ENCODE results near the gene C3.

C3 gene

DNA sequence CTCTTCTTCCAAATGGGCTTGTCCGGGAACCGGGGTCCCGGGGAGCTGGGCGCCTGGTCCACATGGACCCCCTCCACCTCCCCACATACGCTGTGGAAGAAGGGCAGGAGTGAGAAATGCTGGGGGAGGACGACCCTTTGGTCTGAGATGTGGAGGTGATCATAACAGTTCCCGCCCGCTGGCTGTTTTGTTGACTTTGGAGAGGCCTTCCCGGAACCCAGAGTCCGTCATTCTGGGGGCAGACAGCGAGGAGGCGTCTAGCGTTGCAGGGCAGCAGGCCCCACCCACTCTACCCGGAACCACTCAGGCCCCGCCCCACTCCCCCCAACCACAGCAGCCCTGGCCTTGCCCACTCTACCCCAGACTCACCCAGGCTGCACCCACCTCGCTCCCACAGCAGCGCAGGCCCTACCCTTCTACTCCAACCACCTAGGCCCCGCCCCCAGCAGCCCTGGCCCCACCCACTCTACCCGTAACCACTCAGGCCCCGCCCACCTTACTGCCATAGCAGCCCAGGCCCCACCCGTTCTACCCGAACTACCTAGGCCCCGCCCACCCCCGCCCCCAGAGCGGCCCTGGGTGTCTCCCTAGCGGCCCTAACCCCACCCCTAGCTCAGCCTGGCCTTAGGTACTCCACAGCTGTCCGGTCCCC, 9.8 kb upstream of the C3 start:
- peak; percentile 77 for DNase-seq

DNA sequence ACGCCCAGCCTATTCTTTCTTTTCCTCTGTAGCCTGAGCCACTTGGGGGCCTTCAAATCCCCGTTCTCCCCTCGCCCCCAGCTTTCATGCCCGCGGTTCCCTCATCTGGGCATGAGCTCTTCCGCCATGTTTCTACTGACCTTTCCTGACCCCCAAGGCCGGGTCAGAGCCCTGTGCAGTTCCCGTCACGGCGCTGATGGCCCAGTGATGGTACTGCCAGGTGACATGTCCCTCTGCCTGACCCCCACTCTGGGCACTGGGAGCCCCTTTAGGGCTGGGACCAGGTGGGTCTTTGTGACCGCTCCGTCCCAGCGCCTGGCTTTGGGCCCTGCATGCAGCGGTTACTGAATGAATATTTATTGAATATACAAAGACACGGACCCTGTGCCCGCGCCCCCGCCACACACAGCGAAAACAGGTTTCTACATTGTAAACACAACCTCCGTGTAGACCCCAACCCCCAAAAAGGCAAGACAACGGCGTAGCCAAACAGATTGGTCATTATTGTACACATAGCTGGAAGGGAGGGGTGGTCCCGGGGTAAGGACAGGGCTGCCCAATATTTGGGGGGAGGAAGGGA, 9.2 kb upstream of the C3 start:
- no peak for DNase-seq

- no peak for DNase-seq
These were observed 7.9 kb upstream of the C3 start for GRCh38 chr19:6728346-6728745.

DNA sequence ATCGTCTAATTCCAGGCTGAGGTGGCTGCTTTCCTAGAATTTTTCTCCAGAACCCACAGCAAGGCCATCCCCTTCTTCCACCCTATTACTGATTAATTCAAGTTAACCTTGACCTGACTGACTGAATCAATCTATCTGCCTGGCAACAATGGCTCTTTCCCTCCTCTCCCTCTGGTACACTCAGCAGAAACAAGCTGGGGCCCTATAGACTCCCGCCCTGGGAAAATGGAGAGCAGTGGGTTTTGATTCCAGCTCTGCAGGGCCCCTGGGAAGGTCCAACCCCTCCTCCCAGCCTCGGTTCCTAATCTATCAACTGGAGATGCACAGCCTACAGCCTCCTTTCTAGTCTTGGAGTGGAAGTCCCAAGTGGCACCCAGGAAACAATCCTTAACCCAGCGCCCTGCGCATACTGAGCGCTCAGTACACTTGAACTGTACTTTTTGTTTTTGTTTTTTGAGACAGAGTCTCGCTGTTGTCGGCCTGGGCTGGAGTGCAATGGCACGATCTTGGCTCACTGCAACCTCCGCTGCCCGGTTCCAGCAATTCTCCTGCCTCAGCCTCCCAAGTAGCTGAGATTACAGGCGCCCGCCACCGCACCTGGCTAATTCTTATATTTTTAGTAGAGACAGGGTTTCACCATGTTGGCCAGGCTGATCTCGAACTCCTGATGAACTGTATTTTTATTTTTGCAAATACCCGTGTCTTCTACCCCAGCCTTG, 5.2 kb upstream of the C3 start:
- no peak for DNase-seq

DNA sequence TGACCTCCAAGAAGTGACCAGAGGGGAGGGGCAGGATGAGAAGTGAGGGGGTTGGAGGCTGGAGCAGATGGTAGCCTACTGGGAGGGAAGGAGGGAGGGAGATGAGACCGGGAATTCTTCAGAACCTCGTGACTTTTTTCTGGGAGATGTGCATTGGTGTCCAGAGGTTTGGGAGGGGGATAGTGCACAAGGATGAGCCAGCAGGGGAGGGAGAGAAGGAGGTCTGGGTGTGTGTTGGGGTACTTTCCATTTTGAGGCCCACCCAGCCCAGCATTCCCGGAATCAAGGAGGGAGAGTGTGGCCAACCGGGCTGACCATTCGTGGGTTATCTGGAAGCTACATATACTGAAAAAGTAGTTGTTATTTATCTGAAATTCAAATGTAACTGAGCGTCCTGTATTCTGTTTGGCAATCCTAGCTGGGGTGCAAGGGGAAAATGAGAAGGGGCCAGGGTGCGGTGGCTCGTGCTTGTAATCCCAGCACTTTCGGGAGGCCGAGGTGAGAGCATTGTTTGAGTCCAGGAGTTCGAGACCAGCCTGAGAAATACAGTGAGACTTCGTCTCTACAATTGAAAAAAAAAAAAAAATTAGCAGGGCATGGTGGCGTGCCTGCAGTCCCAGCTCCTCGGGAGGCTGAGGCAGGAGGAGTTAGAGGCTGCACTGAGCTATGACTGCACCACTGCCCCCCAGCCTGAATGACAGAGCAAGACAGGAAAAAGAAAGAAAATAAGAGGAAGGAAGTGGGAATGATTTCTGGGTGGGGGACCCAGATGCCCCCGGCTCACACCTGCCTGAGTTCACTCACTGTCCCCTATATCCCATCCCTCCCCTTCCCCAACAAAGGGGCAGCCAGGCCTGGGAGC, 4.4 kb upstream of the C3 start:
- no peak for DNase-seq

GRCh38 chr19:6723738-6724137, 3.3 kb upstream of the C3 start:
- no peak for DNase-seq

DNA sequence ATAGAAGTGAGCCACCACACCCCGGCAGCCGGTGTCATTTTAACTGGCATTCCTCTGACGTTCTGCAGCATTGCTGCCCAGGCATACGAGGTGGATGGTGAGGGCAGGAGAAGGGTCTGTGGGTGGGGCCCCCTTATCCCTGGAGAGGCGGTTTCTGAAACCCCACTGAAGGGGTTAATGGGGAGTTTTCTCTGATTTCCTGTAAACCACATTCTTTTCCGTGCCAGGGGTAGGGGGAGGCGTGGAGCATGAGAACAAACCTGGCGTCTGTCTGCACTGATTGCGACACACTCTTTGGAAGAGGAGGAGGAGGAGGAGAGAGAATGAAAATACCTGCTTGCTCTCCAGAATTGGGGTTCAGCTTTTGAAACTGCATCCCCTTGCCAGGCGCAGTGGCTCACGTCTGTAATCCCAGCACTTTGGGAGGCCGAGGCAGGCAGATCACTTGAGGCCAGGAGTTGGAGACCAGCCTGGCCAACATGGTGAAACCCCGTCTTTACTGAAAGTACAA, 2.7 kb upstream of the C3 start:
- no peak for DNase-seq

DNA sequence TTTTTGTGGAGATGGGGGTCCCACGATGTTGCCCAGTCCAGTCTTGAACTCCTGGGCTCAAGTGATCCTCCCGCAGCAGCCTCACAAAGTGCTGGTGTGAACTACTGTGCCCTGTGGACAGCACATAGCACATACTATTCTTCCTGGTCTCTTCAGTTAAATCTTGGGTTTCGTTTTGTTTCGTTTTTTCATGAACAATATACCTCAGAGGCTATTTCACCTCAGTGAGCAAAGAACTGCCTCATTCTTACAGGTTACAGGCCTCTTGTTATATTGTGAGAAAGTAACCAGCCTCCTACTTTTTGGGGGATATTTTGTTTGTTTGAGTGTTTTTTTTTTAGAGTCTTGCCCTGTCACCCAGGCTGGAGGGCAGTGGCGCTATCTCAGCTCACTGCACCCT, 1.3 kb upstream of the C3 start:
- DNase-seq, result no peak

- no peak for DNase-seq
These were observed 656 bp upstream of the C3 start for GRCh38 chr19:6721138-6721474.

DNA sequence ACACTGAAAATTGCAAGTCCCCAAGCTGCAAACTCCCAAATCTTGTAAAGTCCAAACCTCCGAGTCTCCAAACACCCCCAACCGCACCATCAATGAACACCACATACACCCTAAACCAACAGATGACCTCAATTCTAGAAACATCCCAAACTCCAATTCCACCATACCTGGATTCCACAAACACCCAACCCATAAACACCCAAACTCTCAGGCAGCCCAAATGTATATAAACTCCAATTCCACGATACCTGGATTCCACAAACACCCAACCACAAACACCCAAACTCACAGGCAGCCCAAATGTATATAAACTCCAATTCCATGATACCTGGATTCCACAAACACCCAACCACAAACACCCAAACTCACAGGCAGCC, 470 bp downstream of the C3 start:
- no peak for DNase-seq

- DNase-seq, result no peak
These were observed 949 bp downstream of the C3 start for GRCh38 chr19:6719540-6719861.

DNA sequence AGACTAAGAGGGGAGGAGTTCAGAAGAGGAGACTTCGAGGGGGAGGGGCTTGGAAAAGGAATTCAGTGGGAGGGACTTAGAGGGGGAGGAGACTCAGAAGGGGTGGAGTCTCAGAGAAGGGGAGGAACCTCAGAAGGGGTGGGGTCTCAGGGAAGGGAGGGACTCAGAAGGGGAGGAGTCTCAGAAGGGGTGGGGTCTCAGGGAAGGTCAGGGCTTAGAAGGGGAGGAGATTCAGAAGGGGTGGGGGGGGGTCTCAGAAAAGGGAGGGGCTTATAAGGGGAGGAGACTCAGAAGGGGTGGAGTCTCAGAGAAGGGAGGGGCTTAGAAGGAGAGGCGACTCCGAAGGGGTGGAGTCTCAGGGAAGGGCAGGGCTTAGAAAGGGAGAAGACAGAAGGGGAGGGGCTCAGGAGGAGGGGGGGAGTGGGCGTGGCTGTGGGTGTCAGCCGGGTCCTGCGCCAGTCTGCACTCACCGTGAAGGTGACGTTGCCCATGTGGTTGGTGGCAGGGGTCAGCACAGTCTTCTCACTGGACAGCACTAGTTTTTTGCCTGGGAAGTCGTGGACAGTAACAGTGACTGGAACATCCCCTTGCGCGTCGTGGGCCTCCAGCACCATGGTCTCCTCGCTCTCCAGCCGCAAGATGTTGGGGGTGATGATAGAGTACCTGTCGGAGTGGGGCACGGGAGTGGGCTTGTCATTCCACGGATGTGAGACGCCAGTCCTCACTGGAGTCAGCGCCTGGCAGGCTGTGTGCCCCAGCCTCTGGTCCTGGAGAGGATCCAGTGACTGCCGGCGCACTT, 1.5 kb downstream of the C3 start:
- DNase-seq, result peak; percentile 48

GRCh38 chr19:6718111-6718740, 2.2 kb downstream of the C3 start:
- no peak for DNase-seq

- no peak for DNase-seq
These were observed 2.9 kb downstream of the C3 start for GRCh38 chr19:6717441-6717971.

DNA sequence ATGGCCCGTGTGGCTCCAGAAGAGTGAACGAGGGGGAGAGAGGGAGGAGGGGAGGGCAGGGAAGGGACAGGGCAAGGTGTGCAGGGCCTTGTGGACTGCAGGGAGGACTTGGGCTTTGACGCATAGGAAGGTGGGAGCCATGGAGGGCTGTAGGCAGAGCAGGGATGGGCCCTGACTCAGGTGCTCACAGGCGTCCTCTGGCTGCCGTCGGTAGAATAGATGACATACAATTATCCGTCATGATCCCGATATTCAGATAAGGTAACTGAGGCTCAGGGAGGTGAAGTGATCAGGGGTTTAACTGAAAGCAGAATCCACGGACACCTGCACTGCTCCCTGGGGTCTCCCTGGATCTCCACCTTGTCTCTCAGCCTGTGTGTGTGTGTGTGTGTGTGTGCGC, 3.4 kb downstream of the C3 start:
- no peak for DNase-seq

GRCh38 chr19:6716610-6716970, 3.9 kb downstream of the C3 start:
- DNase-seq, result no peak

- no peak for DNase-seq
These were observed 5.5 kb downstream of the C3 start for GRCh38 chr19:6714749-6715555.

- DNase-seq, result no peak
These were observed 6.4 kb downstream of the C3 start for GRCh38 chr19:6713773-6714692.

DNA sequence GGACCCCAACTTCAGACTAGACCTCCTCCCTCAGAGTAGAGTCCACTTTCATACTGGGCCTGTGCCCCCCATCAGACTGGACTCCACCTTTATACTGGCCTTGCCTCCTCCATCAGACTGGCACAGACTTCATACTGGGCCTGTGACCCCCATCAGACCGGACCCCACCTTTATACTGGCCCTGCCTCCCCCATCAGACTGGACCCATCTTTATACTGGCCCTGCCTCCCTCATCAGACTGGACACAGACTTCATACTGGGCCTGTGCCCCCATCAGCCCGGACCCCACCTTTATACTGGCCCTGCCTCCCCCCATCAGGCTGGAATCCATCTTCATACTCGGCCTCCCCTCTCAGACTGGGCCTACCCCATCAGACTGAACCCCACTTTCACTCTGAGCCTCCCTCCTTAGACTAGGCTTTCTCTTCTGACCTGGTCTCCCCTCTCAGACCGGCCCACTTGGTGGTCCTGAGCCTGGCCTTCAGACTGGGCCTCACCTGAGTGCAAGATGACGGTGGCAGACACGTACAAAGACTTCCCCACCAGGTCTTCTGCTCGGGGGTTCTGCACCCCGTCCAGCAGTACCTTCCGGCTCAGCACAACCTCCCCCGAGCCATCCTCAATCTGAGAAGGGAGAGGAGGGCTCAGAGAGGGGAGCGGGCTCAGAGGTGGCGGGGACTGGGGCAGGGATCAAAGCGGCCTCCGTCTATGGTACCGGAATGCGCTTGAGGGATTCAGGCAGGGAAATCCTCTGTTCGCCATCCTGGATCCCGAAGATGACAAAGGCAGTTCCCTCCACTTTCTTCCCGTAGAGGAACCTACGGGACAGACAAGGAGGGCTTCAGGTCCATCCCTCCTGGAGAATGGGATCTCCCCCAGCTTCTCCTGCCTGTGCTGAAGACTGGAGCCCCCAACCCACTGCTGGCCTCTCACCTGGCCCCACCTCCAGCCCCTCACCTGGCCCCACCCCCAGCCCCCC, 7.5 kb downstream of the C3 start:
- DNase-seq, result no peak
